ENCODE measurements around the gene FLT1.

FLT1 gene

DNA sequence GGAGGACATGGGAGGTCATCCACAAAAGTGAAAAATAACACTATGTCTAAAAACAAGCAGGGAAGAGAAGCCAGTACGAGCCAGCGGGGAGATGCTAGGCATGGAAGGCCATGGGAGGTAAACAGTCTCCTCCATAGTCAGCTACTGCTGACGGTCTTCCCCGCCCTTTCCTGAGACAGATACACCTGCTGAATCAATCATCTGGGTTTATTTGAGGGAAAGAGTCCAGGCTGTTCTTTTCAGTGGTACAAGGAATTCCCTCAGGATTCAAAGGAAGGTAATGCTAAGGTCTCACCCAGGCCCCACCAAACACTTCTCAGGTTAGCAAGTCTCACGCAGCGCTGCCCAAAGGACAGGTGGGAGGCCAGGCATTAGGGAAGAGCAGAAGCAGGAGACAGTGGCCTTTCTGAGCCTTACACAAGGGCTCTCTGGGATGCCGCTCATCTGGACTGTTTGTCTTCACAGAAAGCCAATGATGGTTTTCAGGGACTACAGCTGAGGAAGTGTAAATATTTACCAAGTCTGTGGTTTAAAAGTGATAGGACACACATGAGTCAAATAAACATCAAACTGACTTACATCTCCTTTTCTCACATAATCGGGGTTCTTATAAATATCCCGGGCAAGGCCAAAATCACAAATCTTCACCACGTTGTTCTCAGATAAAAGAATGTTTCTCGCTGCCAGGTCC is 173.9 kb downstream of the FLT1 start:
- no peak for DNase-seq (ENCODE audit: low spot score)
- TF ChIP-seq, protein P1, sequence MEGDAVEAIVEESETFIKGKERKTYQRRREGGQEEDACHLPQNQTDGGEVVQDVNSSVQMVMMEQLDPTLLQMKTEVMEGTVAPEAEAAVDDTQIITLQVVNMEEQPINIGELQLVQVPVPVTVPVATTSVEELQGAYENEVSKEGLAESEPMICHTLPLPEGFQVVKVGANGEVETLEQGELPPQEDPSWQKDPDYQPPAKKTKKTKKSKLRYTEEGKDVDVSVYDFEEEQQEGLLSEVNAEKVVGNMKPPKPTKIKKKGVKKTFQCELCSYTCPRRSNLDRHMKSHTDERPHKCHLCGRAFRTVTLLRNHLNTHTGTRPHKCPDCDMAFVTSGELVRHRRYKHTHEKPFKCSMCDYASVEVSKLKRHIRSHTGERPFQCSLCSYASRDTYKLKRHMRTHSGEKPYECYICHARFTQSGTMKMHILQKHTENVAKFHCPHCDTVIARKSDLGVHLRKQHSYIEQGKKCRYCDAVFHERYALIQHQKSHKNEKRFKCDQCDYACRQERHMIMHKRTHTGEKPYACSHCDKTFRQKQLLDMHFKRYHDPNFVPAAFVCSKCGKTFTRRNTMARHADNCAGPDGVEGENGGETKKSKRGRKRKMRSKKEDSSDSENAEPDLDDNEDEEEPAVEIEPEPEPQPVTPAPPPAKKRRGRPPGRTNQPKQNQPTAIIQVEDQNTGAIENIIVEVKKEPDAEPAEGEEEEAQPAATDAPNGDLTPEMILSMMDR (IDR thresholded peaks at IDR 0.05; ENCODE audit: extremely low read depth, missing control alignments): no peak

DNA sequence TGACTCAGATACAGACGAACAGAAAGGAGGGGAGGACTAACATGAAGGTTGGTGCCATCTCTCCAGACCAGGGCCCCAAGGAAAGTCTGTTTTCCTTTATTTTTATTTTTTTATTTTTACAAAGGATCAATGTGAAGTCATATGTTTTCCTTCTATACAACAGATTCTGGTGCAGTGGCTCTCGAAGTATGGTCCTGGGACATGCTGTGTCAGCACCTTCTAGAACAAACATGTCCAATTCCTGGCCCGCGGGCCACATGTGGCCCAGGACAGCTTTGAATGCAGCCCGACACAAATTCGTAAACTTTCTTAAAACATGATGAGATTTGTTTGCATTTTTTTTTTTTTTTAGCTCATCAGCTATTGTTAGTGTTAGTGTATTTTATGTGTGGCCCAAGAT is 174.7 kb downstream of the FLT1 start:
- TF ChIP-seq, protein P1 (IDR thresholded peaks at IDR 0.05; ENCODE audit: extremely low read depth, missing control alignments): no peak
- no peak for DNase-seq (ENCODE audit: low spot score)

DNA sequence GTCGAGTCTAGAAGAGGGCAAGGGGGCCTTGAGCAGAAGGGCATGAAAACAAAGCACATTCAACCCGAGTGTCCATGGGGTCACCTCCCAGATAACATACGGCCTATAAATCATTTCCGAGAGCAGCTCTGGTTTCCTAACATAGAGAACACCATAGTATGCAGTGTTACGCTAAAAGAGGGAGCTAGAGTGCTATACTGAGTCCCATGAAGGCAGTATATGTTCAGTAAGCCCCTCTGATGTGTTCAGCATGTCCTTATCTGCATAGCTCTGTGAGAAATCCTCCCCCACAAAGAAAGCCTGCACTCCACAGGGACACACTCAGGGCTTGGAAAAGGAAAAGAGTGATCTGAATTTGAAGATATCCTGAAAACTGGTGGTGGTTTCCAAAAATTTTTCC is 175.4 kb downstream of the FLT1 start:
- TF ChIP-seq, protein P1 (IDR thresholded peaks at IDR 0.05; ENCODE audit: extremely low read depth, missing control alignments): no peak
- DNase-seq (ENCODE audit: low spot score): no peak

DNA sequence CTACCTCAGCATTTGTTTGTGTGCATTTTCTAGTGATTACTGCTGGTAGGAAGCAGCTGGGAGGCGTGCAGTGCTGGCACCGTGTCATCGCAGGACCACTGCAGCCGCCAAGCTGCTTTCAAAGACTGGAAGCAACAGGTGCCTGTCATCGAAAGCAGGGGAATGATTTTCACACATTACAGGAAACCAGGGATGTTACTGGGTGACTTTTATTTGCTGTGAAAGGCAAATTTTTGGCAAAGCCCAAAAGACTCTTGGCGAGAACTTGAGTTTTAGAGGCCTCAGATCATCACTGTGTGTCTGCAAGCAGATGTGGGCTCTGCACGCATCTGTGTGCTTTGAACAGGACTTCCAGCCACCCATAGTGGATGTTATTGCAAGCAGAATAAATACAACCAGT is 176.4 kb downstream of the FLT1 start:
- TF ChIP-seq, protein P1 (IDR thresholded peaks at IDR 0.05; ENCODE audit: extremely low read depth, missing control alignments): no peak
- no peak for DNase-seq (ENCODE audit: low spot score)

DNA sequence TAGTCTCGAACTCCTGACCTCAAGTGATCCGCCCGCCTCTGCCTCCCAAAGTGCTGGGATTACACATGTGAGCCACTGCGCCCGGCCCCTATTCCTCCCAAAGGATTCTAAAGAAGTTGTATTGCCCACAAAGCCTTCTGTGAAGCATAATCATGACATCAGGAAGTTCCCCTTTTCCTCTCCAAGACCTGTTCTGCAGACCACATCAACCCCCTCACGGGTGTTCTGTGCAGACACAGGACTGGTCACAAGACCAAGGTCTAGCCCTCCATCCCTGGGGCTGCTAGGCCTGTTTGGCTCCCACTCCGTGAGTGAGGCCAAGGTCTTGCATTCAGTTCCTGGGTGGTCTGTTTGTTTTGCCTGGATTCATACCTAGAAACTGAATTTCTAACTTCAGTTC is 178.1 kb downstream of the FLT1 start:
- TF ChIP-seq, protein P1 (IDR thresholded peaks at IDR 0.05; ENCODE audit: extremely low read depth, missing control alignments): no peak
- DNase-seq (ENCODE audit: low spot score): no peak

DNA sequence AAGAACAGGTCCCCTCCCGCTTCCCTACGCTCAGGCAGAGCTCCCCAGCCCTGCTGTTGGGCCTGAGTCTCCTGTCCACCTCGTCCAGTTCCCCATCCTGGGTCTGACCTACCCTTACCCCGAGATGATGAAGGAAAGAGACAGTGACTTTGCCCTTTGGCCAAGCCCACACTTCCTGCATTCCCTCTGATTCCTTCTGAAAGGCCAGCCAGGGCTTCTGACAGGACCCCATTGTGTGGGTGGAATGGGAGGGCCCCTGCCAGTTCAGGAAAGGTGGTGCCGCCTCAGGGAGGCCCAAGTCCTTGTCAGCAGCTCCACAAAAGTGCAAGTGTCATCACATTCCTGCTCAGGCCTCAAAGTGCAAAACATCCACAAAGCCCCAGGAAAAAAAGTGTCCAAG is 178.8 kb downstream of the FLT1 start:
- TF ChIP-seq, protein P1 (IDR thresholded peaks at IDR 0.05; ENCODE audit: extremely low read depth, missing control alignments): no peak

DNA sequence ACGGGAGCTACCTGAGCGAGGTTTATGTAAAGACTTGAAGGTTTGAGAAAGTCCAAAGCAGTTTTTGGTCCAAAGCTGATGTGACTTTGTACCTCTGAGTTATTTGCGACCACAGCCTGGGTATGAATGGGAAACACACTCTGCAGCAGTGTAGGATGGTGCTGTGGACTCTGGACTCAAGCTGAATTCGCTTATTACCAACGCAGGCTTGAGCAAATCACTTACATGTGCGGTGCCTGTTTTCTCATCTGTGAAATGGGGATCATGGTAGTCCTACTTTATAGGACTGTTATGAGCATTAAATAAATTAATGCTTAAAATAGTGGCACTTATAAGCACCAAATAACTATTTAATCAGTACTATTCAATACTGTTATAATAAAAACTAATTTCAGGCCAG is 180.0 kb downstream of the FLT1 start:
- DNase-seq (ENCODE audit: low spot score): no peak
- TF ChIP-seq, protein P1 (IDR thresholded peaks at IDR 0.05; ENCODE audit: extremely low read depth, missing control alignments): no peak

More for the DNA sequence above, 178.8 kb downstream of the FLT1 start:
- DNase-seq (ENCODE audit: low spot score): no peak
